ENCODE results near the gene HSD17B2.

HSD17B2 gene

DNA sequence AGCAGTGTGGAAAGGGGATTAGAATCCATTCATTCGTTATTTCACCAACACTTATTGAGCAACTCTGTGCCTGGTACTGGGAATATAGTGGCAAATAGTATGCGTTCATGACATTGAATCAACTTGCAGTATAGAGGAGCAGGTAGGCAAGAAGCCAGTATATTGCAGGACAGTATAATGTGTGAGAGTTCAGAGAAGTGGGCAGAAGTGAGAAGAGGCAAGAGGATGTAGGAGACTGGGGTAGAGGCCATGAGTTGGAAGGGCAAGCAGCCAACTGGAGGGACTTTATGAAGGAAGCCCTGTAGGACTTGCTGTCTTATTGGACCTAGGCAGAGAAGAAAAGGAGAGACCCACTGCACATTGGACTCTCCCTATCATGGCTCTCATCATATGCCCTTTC is 12.3 kb downstream of the HSD17B2 start:
- no peak overlapping the region for H3K27ac ChIP-seq (ENCODE audit: low read depth, low read length, severe bottlenecking)
- no peak overlapping the region for H3K4me3 ChIP-seq (ENCODE audit: extremely low read depth, insufficient read depth, low read length, poor library complexity, severe bottlenecking)
- WGBS, 2 experiments (ENCODE audit: insufficient coverage in 2 of 2) = 86 to 100% methylated on average over 1 of the region's 2 CpGs
- no peaks in the 10 kb centered on the region for H3K9me3 ChIP-seq (ENCODE audit: control insufficient read depth, low read length)
- H3K4me1 ChIP-seq (ENCODE audit: control insufficient read depth, insufficient read depth, low read length, poor library complexity, severe bottlenecking) = peaks cover 5% of the 10 kb centered on the region
- H3K36me3 ChIP-seq (ENCODE audit: control insufficient read depth, insufficient read depth, low read length) = no peaks in the 10 kb centered on the region

GRCh38 chr16:82047787-82048186 is 12.7 kb downstream of the HSD17B2 start:
- 89 to 92% methylated on average over 2 of the region's 2 CpGs for WGBS, 2 experiments (ENCODE audit: insufficient coverage in 2 of 2)

GRCh38 chr16:82049484-82049883 is 14.4 kb downstream of the HSD17B2 start:
- Histone ChIP-seq H3K36me3 (ENCODE audit: control insufficient read depth, insufficient read depth, low read length) (no peaks in the 10 kb centered on the region), H3K9me3 (ENCODE audit: control insufficient read depth, low read length) (no peaks in the 10 kb centered on the region), H3K27ac (ENCODE audit: low read depth, low read length, severe bottlenecking) (no peak overlapping the region), H3K4me3 (ENCODE audit: extremely low read depth, insufficient read depth, low read length, poor library complexity, severe bottlenecking) (no peak overlapping the region), H3K4me1 (ENCODE audit: control insufficient read depth, insufficient read depth, low read length, poor library complexity, severe bottlenecking) (no peaks in the 10 kb centered on the region)
- WGBS, 2 experiments (ENCODE audit: insufficient coverage in 2 of 2) = 86 to 91% methylated on average over 1 of the region's 1 CpG

More at GRCh38 chr16:82047787-82048186, 12.7 kb downstream of the HSD17B2 start:
- H3K9me3 ChIP-seq (ENCODE audit: control insufficient read depth, low read length) = no peaks in the 10 kb centered on the region
- H3K27ac ChIP-seq (ENCODE audit: low read depth, low read length, severe bottlenecking) = no peak overlapping the region
- no peaks in the 10 kb centered on the region for H3K36me3 ChIP-seq (ENCODE audit: control insufficient read depth, insufficient read depth, low read length)
- H3K4me1 ChIP-seq (ENCODE audit: control insufficient read depth, insufficient read depth, low read length, poor library complexity, severe bottlenecking) = peaks cover 5% of the 10 kb centered on the region
- H3K4me3 ChIP-seq (ENCODE audit: extremely low read depth, insufficient read depth, low read length, poor library complexity, severe bottlenecking) = no peak overlapping the region

DNA sequence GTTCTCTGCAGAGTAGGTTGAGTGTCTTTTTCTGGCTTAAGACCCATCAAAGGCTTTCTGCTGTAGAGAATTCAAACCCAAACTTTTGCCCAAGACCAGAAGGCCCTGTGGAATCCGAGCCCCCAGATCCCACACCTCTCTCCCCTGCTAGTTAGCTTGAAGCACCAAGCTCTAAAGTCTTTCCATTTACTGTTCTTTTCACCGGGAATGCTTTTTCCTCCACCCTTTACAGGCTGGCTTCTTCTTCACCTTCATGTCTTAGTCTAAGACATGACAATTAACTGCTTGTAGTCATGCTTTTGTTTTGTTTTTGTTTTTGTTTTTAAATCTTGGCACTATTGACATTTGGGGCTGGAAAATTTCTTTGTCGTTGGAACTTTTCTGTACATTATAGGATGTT is 15.5 kb downstream of the HSD17B2 start:
- Histone ChIP-seq H3K27ac (ENCODE audit: low read depth, low read length, severe bottlenecking) (no peak overlapping the region), H3K36me3 (ENCODE audit: control insufficient read depth, insufficient read depth, low read length) (no peaks in the 10 kb centered on the region), H3K9me3 (ENCODE audit: control insufficient read depth, low read length) (no peaks in the 10 kb centered on the region), H3K4me3 (ENCODE audit: extremely low read depth, insufficient read depth, low read length, poor library complexity, severe bottlenecking) (no peak overlapping the region), H3K4me1 (ENCODE audit: control insufficient read depth, insufficient read depth, low read length, poor library complexity, severe bottlenecking) (no peaks in the 10 kb centered on the region)
- WGBS, 2 experiments (ENCODE audit: insufficient coverage in 2 of 2) = 81 to 86% methylated on average over 1 to 2 of the region's 3 CpGs

GRCh38 chr16:82050909-82051357 is 15.9 kb downstream of the HSD17B2 start:
- WGBS, 2 experiments (ENCODE audit: insufficient coverage in 2 of 2) = 95 to 100% methylated on average over 1 to 4 of the region's 4 CpGs
- Histone ChIP-seq H3K27ac (ENCODE audit: low read depth, low read length, severe bottlenecking) (no peak overlapping the region), H3K9me3 (ENCODE audit: control insufficient read depth, low read length) (no peaks in the 10 kb centered on the region), H3K4me1 (ENCODE audit: control insufficient read depth, insufficient read depth, low read length, poor library complexity, severe bottlenecking) (no peaks in the 10 kb centered on the region), H3K36me3 (ENCODE audit: control insufficient read depth, insufficient read depth, low read length) (no peaks in the 10 kb centered on the region), H3K4me3 (ENCODE audit: extremely low read depth, insufficient read depth, low read length, poor library complexity, severe bottlenecking) (no peak overlapping the region)

- no peaks in the 10 kb centered on the region for H3K9me3 ChIP-seq (ENCODE audit: control insufficient read depth, low read length)
- H3K4me1 ChIP-seq (ENCODE audit: control insufficient read depth, insufficient read depth, low read length, poor library complexity, severe bottlenecking) = no peaks in the 10 kb centered on the region
- H3K27ac ChIP-seq (ENCODE audit: low read depth, low read length, severe bottlenecking) = no peak overlapping the region
- no peak overlapping the region for H3K4me3 ChIP-seq (ENCODE audit: extremely low read depth, insufficient read depth, low read length, poor library complexity, severe bottlenecking)
- H3K36me3 ChIP-seq (ENCODE audit: control insufficient read depth, insufficient read depth, low read length) = no peaks in the 10 kb centered on the region
- 91 to 96% methylated on average over 4 to 5 of the region's 5 CpGs for WGBS, 2 experiments (ENCODE audit: insufficient coverage in 2 of 2)
Measured at GRCh38 chr16:82051656-82052055, 16.6 kb downstream of the HSD17B2 start.

GRCh38 chr16:82055117-82055516 is 20.1 kb downstream of the HSD17B2 start:
- Histone ChIP-seq H3K9me3 (ENCODE audit: control insufficient read depth, low read length) (no peaks in the 10 kb centered on the region), H3K27ac (ENCODE audit: low read depth, low read length, severe bottlenecking) (no peak overlapping the region), H3K36me3 (ENCODE audit: control insufficient read depth, insufficient read depth, low read length) (no peaks in the 10 kb centered on the region), H3K4me1 (ENCODE audit: control insufficient read depth, insufficient read depth, low read length, poor library complexity, severe bottlenecking) (no peaks in the 10 kb centered on the region), H3K4me3 (ENCODE audit: extremely low read depth, insufficient read depth, low read length, poor library complexity, severe bottlenecking) (no peak overlapping the region)
- 87 to 95% methylated on average over 2 of the region's 3 CpGs for WGBS, 2 experiments (ENCODE audit: insufficient coverage in 2 of 2)

- H3K9me3 ChIP-seq (ENCODE audit: control insufficient read depth, low read length) = no peaks in the 10 kb centered on the region
- 91 to 92% methylated on average over 4 to 6 of the region's 8 CpGs for WGBS, 2 experiments (ENCODE audit: insufficient coverage in 2 of 2)
- no peaks in the 10 kb centered on the region for H3K4me1 ChIP-seq (ENCODE audit: control insufficient read depth, insufficient read depth, low read length, poor library complexity, severe bottlenecking)
- H3K4me3 ChIP-seq (ENCODE audit: extremely low read depth, insufficient read depth, low read length, poor library complexity, severe bottlenecking) = no peak overlapping the region
- H3K27ac ChIP-seq (ENCODE audit: low read depth, low read length, severe bottlenecking) = no peak overlapping the region
- no peaks in the 10 kb centered on the region for H3K36me3 ChIP-seq (ENCODE audit: control insufficient read depth, insufficient read depth, low read length)
Measured at GRCh38 chr16:82055728-82056549, 20.9 kb downstream of the HSD17B2 start.

- H3K36me3 ChIP-seq (ENCODE audit: control insufficient read depth, insufficient read depth, low read length) = no peaks in the 10 kb centered on the region
- 83% methylated on average over 1 of the region's 3 CpGs; no CpG with 5 or more reads in 1 of the 2 experiments for WGBS, 2 experiments (ENCODE audit: insufficient coverage in 2 of 2)
- no peak overlapping the region for H3K4me3 ChIP-seq (ENCODE audit: extremely low read depth, insufficient read depth, low read length, poor library complexity, severe bottlenecking)
- H3K27ac ChIP-seq (ENCODE audit: low read depth, low read length, severe bottlenecking) = no peak overlapping the region
- no peaks in the 10 kb centered on the region for H3K4me1 ChIP-seq (ENCODE audit: control insufficient read depth, insufficient read depth, low read length, poor library complexity, severe bottlenecking)
- H3K9me3 ChIP-seq (ENCODE audit: control insufficient read depth, low read length) = no peaks in the 10 kb centered on the region
Measured at GRCh38 chr16:82056550-82056896, 21.5 kb downstream of the HSD17B2 start.

DNA sequence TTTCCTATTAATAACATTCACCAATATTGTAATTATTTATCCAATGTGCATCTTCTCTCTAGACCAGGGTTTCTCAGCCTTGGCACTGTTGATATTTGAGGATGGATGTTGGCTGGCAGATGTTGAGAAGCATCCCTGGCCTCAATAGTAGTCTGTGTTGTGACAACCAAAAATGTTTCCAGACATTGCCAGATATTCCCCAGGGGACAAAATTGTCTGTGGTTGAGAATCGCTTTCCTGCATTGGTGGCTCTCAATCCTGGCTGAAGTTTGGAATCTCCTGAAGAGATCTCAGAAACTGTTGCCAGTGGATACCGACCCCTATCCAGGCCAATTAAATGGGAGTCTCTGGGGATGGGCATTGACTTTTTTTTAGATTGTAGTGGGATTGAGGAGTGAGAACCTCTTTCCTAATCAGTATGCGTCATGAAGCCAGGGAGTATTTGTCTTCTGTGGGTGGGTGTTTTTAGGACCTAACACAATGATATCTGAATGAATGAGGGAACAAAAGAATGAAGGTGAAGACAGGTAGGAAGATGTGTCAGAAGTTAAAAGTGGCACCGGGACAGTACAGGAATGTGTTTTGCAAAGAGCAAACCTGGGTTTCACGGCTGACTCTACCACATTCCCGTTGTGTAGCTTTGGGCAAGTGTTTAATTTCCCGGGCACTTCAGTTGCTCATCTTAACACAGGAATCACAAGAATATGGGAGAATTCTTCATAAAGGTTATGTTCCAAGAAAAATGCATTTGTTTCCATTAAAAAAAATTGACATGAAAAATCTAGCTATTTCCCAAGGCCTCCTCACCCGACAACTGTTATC is 24.3 kb downstream of the HSD17B2 start:
- no peaks in the 10 kb centered on the region for H3K4me1 ChIP-seq (ENCODE audit: control insufficient read depth, insufficient read depth, low read length, poor library complexity, severe bottlenecking)
- no peaks in the 10 kb centered on the region for H3K9me3 ChIP-seq (ENCODE audit: control insufficient read depth, low read length)
- H3K27ac ChIP-seq (ENCODE audit: low read depth, low read length, severe bottlenecking) = no peak overlapping the region
- H3K4me3 ChIP-seq (ENCODE audit: extremely low read depth, insufficient read depth, low read length, poor library complexity, severe bottlenecking) = no peak overlapping the region
- 90 to 98% methylated on average over 6 of the region's 8 CpGs for WGBS, 2 experiments (ENCODE audit: insufficient coverage in 2 of 2)
- no peaks in the 10 kb centered on the region for H3K36me3 ChIP-seq (ENCODE audit: control insufficient read depth, insufficient read depth, low read length)
